GM21360 (cell line): ENCODE measurements around the gene LGI1.
"Not testable (repeated sequence)": the region's sequence is repeated elsewhere in the genome, so short reads cannot be mapped to it uniquely, and the experiment has no call there.

ENCODE experiments used
- ATAC-seq: cut with Tn5 transposase; IDR thresholded peaks from one replicate; pipeline ENCODE4 v1.9.1; 2021; ENCODE audit warnings: mild to moderate bottlenecking, moderate library complexity; ENCODE audit not compliant: unreplicated experiment

Gene LGI1

DNA sequence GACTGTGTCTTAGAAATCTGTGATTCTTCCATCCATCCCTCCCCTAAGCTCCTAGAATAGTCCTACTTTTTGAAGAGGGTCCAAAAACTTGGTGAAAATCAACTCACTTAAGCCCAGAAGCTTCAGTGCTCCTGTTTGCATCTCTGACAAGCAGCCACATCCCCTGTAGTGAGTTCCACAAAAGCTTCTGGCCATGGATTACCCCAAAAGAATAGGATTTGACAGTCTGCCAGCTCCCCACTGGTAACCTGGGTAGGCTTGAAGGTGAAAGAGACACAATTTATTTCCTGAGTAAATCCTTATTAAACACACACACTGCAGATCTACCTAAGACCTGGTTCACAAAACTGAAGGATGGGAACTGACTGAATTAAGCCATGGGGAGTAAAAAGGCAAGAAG, 46.5 kb downstream of the LGI1 start:
- ATAC-seq = no peak

DNA sequence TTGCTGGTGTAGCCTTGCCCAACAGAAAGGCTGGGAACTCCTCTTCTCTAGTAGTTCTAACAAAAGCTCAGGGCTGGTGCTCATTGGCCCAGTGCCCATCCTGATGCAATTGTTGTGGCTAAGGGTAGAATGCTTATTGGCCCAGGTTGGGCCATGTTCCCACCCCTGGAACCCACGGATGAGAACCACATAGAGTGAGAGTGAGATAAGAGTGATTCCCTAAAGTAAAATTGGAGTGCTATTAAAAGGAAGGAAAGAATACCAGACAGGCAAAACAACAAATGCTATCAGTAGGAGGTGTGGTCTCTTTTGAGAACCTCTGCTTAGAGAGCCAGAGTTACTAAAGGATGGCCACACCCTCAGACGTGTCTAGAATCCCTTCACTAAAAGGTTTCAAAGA, 49.2 kb downstream of the LGI1 start:
- ATAC-seq = no peak

DNA sequence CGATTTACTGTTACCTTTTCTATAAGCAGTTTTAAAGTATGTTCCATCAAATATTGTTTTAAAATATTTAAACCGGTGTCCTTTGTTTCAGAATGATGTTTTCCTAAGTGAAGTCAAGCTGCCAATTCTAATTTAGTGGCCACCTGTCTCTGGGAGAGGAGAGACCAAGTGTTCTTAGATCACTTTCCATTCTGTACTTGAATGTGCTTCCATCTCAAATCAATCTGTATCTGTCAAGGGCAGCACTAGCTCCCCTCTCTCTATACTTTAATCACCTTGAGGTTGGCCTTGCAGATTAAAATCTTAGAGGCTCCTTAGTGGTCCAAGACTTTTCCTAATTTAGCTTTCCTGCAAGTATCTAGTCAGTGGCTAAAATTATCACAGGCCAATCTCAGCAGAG, 49.6 kb downstream of the LGI1 start:
- ATAC-seq = no peak

DNA sequence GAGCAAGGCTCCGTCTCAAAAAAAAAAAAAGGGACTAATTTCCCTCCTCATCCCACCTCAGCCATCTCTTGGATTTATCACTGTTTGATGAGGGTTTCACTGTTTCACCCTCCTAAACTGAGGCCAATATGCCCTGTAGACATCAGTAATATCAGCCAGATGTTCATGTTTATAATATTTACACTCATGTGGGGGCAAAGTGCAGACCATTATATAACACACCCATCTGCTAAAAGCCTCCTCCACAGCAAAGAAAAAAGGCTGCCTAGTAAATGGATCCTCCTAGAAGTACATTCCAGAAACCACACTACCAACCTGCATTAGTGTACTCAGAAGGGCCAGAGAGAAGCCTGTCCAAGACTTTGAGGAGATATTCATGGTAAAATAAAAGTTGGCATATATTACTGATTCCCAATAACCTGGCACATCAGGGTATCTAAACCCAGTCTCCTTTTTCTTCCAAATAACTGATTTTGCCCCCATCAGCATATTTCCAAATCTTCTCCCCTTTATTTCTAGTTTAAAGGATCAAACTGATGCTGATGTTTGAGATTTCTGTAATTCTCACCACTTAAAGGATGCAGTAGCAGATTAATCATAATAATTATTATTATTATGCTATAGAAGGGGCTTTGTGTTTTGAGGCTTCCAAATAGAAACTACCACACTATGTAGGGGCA, 55.1 kb downstream of the LGI1 start:
- ATAC-seq = no peak

DNA sequence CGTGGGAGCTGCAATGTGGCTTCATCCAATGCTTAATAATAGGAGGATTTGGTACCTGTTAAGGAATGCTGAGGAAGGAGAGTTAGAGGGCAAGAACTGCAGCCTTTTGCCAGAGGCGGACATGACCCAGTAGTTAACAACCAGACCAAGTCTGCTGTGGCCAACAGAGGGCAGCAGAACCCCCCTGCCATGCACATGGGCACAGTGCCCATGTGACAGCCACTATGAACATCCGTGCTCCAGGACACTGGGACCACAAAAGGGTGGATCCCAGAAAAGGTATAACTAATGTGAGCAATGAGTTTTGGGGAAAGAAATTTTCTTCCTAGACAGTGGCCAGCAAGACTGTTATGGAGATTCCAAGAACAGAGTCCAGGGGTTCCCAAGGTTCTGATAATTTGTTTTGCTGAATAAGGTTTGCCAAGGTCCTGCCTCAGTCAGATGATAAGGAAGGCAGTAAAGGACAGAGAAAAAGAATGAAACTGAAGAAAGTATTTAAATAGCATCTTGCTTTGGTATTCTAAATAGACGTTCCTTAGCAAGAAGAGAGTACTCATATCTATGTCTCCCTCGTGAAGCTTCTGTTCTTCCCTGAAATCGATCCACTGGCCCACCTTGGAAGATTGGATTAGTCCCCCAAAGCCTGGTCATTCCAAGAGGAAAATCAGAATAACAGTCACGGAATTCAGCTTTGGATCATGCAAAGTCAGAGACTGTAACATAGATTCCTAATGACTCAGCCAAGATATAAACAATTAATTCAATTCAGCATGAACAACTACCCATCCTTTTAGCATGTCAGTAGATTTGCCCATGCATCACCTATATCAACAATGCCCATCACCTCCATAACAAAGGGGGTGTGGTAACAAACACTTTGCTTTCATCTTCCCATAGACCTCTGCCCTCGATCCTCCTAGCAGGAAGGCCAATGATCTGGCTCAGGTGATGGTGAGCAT, 56.0 kb downstream of the LGI1 start:
- peak; percentile 51 for ATAC-seq

DNA sequence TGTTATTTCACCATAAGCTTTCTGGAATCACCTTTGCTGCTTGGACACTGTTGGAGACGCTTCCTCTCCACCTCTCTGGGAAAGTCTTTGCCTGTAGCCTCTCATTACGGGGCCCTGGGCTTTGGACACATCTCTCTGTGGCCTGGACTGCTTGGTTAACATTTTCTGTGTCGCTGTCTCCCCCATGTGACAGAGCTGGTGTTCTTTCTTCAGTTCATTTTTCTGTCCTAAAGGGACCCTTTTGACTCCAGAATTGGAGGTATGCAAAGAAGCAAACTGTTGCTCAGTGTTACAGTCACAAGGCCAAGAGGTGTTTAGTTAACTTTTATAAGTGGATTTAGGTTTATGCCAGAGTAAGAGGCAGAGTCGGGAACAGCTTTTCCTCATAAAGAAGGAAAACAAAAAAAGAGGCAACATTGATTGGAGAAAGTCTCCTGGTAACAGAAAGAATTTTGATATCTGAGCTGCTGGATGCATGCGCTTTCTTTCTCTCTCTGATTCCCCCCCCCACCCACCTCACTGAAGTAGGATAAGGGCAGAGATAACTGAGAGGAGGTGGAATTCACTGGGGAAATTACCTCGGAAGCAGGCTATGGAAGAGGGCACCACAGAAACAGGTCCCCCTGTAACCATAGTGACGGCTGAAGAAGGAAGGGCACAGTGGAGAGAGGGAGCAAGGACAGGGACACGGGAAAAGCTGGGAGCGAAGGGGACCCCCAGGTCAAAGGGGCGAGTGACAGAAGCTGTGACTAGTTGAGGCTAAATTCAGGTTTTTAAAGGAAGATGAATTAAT, 57.8 kb downstream of the LGI1 start:
- ATAC-seq = no peak

DNA sequence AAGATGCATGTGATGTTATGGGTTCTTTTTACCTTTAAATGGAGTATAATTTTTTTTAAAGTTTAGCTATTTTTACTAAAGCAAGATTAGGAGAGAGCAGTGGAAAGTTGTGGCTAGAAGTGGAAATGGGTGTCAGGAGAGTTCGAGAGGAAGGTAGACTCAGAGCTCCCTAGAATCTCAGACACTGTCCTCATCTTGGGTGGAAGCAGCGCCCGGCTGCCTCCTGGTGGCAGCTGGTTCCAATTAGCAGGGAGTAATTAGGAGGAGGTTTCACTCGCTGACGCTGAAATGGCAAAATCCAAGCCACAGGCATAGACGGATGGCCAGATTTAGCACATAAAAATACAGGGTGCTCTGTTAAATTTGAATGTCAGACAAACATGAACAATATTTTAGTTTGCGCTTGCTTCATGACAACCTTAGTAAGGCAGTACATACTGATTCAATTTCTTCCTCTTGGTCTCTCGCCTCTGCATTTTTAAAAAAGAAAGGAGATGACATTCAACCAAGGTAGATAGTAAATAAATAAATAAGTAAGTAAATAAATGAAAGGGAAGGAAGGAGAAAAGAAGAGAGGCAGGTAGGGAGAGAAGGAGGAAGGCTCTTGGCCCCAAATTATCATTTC, 58.5 kb downstream of the LGI1 start:
- no peak for ATAC-seq

DNA sequence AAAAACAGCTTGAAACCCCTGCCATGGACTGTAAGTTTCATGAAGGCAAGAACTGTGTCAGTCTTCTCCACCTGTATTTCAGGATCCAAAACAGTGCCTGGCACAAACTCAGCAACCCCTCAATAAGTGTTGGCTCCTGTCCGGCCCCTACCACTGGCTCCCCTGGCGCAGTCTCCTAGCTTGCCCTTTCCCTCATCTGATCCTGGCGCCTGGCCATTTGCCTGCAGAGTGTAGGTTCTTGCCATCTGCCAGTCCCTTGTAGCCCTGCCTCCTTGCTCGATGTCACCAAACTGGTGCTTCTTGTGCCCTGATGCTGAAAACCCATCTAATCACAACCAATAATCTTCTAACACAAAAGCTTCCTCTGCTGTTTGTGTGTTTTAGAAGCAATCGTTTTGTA, 60.4 kb downstream of the LGI1 start:
- ATAC-seq = no peak

DNA sequence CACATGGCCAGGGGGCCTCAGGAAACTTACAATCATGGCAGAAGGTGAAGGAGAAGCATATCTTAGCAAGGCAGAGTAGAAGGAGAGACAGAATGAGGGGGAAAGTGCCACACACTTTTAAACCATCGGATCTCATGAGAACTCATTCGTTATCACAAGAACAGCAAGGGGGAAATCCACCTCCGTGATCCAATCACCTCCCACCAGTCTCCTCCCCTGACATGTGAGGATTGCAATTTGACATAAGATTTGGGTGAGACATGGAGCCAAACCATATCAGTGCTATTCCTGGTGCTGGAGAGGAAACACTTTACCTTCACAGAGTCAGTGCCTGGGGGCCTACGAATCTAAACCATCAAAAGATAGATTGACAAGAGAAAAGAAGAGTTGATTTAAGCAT, 61.8 kb downstream of the LGI1 start:
- no peak for ATAC-seq

DNA sequence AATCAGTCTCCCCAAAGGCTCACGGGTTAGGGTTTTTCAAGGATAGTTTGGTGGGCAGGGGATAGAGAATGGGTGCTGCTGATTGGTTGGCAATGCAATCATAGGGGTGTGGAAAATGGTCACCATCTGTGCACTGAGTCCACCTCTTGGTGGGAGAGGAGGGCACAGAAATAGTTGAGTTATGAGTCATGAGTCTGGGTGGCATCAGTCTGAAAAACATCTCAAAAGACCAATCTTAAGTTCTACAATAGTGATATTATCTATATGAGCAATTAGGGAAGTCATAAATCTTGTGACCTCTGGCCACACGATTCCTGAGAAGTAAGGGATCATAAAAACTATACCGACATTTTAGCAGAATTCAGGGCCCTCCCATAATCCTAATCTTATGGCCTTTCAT, 62.7 kb downstream of the LGI1 start:
- ATAC-seq = no peak

DNA sequence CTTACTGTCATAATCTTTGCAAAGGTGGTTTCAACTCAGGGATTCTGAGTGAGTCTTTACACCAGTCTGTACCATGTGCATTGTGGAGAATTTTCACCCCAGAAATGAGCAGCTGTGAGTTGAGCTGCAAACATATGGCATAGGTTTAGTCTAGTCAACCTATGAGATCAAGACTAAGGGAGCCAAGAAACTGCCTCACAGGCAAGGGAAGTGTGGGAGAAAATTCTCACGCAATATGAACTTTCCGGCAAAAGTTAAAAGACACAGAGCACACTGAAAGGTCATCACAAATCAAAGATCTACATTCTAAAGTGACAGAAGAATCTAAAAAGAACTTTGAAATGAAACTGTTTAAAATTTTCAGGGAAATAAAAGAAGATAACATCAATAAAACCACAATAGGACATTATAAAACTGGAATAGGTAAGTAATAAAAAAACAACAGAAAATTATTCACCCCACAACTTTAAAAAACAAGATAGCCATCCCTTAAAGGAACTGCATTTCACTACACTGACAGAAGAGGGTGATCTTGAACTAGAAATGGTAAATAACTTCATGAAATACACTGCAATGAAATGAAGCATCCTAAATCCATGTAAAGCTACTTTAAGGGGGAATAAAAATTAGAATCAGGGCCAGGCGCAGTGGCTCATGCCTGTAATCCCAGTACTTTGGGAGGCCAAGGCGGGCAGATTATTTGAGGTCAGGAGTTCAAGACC, 63.5 kb downstream of the LGI1 start:
- no peak for ATAC-seq

DNA sequence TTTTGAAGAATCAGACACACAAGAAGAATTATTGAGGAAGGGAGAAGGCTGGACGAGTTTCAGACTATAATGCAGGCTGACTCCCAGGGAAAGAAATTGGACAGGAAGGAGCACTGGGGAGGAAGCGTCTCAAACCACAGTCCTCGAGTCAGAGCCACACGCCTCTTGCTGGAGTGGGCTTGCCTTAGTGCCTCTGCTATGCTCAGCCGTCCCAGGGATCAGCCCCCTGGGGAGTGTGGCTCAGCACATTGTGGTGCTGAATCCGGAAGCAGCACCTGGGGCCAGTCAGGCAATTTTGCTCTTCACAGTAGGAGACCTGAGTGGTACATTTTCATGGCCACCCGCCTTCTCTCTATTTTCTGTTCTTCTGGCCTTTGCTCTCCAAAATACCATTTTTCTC, 68.6 kb downstream of the LGI1 start:
- ATAC-seq = no peak

DNA sequence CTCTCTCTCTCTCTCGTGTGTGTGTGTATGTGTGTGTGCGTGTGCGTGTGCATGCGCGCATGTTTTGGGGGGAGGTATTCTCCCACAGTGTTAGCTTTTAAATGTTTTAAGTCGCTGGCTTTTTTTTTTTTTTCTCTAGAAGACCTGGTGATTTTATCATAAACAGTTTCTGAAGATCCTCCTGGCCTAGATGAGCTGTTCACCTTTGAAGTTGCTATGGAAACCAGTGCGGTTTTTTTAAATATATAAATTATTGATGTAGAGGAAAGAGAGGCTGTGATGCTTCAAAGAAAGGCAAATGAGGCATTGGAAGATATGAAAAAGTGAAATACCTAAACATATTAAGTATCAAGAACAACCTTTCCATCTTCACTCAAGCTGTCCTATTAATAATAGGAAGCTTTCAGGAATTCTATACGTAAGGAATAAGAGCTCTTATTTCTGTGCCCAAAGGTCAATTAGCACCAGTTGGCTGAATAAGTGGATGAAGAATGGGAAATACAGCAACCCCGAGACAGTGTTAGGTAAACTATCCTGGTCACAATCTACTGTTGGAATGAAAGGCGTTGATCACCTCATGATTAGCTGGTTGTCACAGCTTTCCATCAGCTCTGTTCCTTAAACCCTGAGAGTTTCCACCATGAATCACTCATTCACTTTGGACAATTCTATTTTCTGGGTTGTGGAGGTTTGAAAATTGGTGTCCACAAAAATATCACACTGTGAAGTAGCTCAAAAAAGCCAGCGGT, 69.5 kb downstream of the LGI1 start:
- ATAC-seq = no peak

DNA sequence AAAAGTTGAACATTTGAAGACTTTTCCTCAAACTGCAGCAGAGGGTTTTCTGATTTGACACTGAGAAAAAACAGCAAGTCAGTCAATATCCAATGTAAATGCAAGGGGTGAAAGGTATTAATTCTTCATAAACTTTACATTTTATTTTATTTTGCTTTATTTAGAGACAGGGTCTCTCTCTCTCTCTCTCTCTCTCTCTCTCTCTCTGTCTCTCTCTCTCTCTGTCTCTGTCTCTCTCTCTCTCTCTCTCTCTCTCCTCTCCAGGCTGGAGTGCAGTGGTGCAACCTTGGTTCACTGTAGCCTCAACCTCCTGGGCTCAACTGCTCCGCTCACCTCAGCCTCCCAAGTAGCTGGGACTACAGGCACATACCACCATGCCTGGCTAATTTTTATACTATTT, 73.3 kb downstream of the LGI1 start:
- not testable (repeated sequence) for ATAC-seq

DNA sequence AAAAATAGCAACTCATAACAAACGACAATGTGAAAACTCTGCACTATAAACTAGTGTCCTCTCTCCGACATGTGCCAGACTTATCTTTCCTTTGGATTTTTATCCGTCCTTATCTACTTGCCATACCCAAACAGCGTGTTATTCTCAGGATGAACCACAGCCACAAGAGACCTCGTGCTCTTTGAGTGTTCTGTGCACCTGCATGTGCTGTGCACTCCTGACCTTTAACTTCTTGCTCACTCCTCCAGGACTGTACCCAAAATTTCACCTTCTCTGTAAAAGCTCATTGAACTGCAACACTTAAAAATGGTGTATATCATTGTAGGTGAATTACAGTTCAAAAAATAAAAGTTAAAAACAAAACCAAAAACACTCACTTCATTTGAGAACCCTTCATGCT, 78.0 kb downstream of the LGI1 start:
- no peak for ATAC-seq

DNA sequence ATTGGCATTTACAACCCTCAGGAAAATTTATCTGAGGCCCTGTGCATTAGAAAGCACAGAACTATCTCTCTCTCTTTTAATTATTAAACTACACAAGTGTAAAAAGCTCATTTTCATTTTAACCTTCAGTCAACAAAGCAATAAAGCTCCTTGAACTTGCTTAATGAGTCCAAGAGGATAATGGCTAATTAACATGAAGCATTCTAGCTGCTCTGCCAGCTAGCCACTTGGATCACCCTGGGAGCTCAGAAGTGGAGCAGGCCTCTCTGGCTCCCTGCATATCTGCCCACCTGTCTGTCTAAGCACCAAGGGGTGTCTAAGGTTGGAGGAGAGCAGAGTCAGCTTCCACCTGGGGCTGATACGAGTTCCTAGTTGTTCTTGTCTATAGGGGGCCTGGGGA, 80.1 kb downstream of the LGI1 start:
- ATAC-seq = no peak

DNA sequence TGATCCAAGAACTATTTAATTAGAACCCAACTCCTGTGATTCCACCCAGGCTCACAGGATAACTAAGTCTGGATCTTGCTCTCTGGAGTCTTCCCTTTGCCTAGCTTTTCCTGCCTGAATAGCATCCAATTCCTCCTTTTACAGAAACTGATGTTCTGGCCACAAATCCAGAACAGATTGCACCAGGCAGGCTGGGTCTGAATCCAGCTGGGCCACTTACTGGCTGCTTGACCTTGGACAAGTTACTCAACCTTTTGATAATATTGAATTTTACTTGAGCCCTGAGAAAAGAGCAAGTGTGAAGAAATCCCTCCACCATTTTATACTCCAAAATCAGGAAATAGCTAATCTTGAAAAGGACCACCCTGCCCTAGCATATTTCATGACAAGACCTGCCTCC, 80.5 kb downstream of the LGI1 start:
- ATAC-seq = no peak

DNA sequence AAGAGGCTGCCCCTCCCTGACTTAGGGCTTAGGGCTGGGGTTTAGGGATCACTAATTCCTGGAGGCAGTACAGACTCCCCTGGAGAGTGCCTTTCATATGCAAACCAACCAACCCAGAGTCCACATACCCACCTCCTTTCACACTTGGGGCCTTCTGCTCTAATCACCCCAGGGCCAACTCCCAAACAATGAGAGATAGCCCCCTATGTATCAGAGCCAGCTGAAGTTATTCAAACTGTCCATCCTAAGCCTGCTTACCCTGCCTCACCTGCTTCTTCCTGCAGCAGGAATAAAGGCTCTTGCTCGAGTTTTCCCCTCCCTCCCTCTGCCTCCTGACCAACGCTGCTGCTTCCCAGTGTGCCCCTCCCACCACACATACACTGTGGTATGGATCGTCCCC, 84.2 kb downstream of the LGI1 start:
- no peak for ATAC-seq

DNA sequence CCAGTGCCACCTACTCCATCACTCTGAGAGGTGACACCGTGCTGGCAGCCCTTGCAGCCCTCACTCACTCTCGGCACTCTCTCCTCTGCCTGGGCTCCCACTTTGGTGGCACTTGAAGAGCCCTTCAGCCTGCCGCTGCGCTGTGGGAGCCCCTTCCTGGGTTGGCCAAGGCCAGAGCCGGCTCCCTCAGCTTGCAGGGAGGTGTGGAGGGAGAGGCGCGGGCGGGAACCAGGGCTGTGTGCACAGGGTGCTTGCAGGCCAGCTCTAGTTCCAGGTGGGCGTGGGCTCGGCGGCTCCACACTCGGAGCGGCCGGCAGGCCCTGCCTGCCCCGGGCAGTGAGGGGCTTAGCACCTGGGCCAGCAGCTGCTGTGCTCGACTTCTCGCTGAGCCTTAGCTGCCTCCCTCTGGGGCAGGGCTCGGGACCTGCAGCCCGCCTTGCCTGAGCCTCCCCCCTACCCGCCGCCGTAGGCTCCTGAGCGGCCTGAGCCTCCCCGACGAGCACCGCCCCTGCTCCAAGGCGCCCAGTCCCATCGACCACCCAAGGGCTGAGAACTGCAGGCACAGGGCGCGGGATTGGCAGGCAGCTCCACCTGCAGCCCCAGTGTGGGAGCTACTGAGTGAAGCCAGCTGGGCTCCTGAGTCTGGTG, 87.4 kb downstream of the LGI1 start:
- no peak for ATAC-seq
